Stimulated activated CD4-positive, alpha-beta T cell treated with anti-CD3 and anti-CD28 coated beads, TNF-alpha, amount 100 ng/mL, for 4 hours (primary cell): ENCODE data around the gene KSR1.
"Not testable (repeated sequence)": the region's sequence is repeated elsewhere in the genome, so short reads cannot be mapped to it uniquely, and the experiment has no call there.

Experiments used
- DNase-seq, 3 experiments: peaks; one replicate each; pipeline ENCODE4 v3.0.0-alpha.2; 2020; ENCODE audit warnings: low read depth in 3 of 3

KSR1 gene

GRCh38 chr17:27609611-27610303, 153.5 kb downstream of the KSR1 start:
- DNase-seq: no peak

- no peak for DNase-seq
These were observed 154.0 kb downstream of the KSR1 start for GRCh38 chr17:27610304-27610677.

- no peak for DNase-seq
These were observed 156.0 kb downstream of the KSR1 start for GRCh38 chr17:27612160-27612770.

- DNase-seq: no peak
These were observed 157.2 kb downstream of the KSR1 start for GRCh38 chr17:27613433-27613832.

- no peak for DNase-seq
These were observed 158.9 kb downstream of the KSR1 start for GRCh38 chr17:27615121-27615520.

- DNase-seq: no peak
These were observed 160.2 kb downstream of the KSR1 start for GRCh38 chr17:27616414-27616813.

GRCh38 chr17:27618417-27618816, 162.2 kb downstream of the KSR1 start:
- no peak for DNase-seq

- no peak for DNase-seq
These were observed 164.5 kb downstream of the KSR1 start for GRCh38 chr17:27620721-27621120.

GRCh38 chr17:27621536-27621935, 165.3 kb downstream of the KSR1 start:
- DNase-seq: no peak

- no peak for DNase-seq
These were observed 165.8 kb downstream of the KSR1 start for GRCh38 chr17:27621942-27622559.

- no peak for DNase-seq
These were observed 166.7 kb downstream of the KSR1 start for GRCh38 chr17:27622986-27623385.

GRCh38 chr17:27623614-27624013, 167.4 kb downstream of the KSR1 start:
- DNase-seq: no peak

GRCh38 chr17:27624539-27624938, 168.3 kb downstream of the KSR1 start:
- no peak for DNase-seq

- DNase-seq: no peak
These were observed 169.6 kb downstream of the KSR1 start for GRCh38 chr17:27625856-27626255.

- DNase-seq: no peak
These were observed 171.3 kb downstream of the KSR1 start for GRCh38 chr17:27627514-27627913.

- no peak for DNase-seq
These were observed 172.1 kb downstream of the KSR1 start for GRCh38 chr17:27628376-27628775.

GRCh38 chr17:27629260-27629659, 173.0 kb downstream of the KSR1 start:
- not testable (repeated sequence) for DNase-seq

GRCh38 chr17:27630607-27631410, 174.6 kb downstream of the KSR1 start, which contains the start of gene LGALS9:
Gene LGALS9, plus strand, starts transcription at chr17:27631188. Its CDS starts 78 bp downstream, at chr17:27631266.
- DNase-seq: peak in 2 of 3 experiments; percentile 6 to 11

- DNase-seq: peak in 1 of 3 experiments; percentile 6
These were observed 175.1 kb downstream of the KSR1 start for GRCh38 chr17:27631411-27631760.

- no peak for DNase-seq
These were observed 175.9 kb downstream of the KSR1 start for GRCh38 chr17:27631897-27632725.

GRCh38 chr17:27632766-27633165, 176.5 kb downstream of the KSR1 start:
- DNase-seq: not testable (repeated sequence)
